ENCODE results near the gene UBTD1.

DNA sequence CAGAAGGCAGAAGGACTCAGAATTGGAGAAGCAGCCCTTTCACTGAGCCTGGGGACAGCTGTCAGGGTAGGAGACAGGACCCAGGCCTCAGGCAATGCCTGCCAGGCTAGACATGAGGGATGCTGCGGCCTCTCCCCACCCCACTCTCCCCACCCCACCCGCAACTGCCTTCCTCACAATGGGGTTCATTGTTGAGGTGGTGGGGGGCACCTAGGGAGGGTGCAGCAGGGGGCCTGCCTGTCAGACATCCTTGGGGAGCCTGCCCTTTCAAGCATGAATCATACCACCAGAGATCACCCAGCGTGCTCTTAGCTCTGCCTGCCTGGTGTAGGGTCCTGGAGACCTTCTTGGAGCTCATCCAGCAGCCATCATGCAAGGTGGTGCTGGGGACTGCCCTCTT, 90.8 kb downstream of the UBTD1 start, which contains the start of gene C10orf62:
- TF ChIP-seq, protein P1, sequence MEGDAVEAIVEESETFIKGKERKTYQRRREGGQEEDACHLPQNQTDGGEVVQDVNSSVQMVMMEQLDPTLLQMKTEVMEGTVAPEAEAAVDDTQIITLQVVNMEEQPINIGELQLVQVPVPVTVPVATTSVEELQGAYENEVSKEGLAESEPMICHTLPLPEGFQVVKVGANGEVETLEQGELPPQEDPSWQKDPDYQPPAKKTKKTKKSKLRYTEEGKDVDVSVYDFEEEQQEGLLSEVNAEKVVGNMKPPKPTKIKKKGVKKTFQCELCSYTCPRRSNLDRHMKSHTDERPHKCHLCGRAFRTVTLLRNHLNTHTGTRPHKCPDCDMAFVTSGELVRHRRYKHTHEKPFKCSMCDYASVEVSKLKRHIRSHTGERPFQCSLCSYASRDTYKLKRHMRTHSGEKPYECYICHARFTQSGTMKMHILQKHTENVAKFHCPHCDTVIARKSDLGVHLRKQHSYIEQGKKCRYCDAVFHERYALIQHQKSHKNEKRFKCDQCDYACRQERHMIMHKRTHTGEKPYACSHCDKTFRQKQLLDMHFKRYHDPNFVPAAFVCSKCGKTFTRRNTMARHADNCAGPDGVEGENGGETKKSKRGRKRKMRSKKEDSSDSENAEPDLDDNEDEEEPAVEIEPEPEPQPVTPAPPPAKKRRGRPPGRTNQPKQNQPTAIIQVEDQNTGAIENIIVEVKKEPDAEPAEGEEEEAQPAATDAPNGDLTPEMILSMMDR (IDR thresholded peaks at IDR 0.05): no peak
- TF ChIP-seq ZFX (IDR thresholded peaks at IDR 0.05; ENCODE audit: borderline replicate concordance): no peak

All from 22Rv1 (cell line).